H1 (cell line): ENCODE results near the gene IL6R. TPM values are rescaled to one million over a fixed set of nuclear protein-coding genes. Genes with fewer than 3 reads are reported as not detected.

ENCODE experiments used
- CTCF ChIA-PET: fragments of 300-600 bp; sonication (Branson Sonifier 250); formaldehyde crosslinking; loops from one replicate; lab custom pipeline; 2021; ENCODE audit not compliant: partially characterized antibody; lab: Charles Lee
- POLR2A ChIA-PET: fragments of 300-600 bp; sonication (Branson Sonifier 250); formaldehyde crosslinking; loops from one replicate; lab custom pipeline; 2021; ENCODE audit warnings: inconsistent platforms; ENCODE audit not compliant: partially characterized antibody; lab: Charles Lee
- DNase-seq, 2 experiments: peaks; one replicate each; pipeline versions ENCODE4 v3.0.0 to v3.0.0-alpha.2; 2010 to 2022; ENCODE audit warnings: low spot score in 2 of 2, low read depth in 1 of 2, mixed read lengths in 1 of 2
- FAIRE-seq: peaks from 2 replicates; lab custom pipeline; 2011; peaks lifted over from hg19 to GRCh38; lab: Jason Lieb, UNC
- H2AFZ ChIP-seq: 2 replicates; pipeline ENCODE4 v1.8.1; 2012; ENCODE audit warnings: low read length, inconsistent platforms
- H2AK5ac ChIP-seq: 2 replicates; pipeline ENCODE4 v1.6.1; 2013; ENCODE audit warnings: low read depth, low read length
- H2BK120ac ChIP-seq: replicated peaks from 2 replicates; pipeline ENCODE3; 2013; ENCODE audit warnings: low read depth, low read length, inconsistent platforms
- H2BK12ac ChIP-seq: 2 replicates; pipeline ENCODE4 v1.6.1; 2013; ENCODE audit warnings: low read depth, low read length
- H2BK15ac ChIP-seq: 2 replicates; pipeline ENCODE4 v1.6.1; 2013; ENCODE audit warnings: low read length
- H2BK20ac ChIP-seq: 2 replicates; pipeline ENCODE4 v1.6.1; 2013; ENCODE audit warnings: low read length
- H2BK5ac ChIP-seq: 2 replicates; pipeline ENCODE4 v1.6.1; 2013; ENCODE audit warnings: low read depth, low read length
- H3K14ac ChIP-seq: 2 replicates; pipeline ENCODE4 v1.6.1; 2013; ENCODE audit warnings: inconsistent platforms; ENCODE audit not compliant: insufficient read length
- H3K18ac ChIP-seq: 2 replicates; pipeline ENCODE4 v1.6.1; 2013; ENCODE audit warnings: low read length; ENCODE audit errors: extremely low read depth
- H3K23ac ChIP-seq: 2 replicates; pipeline ENCODE4 v1.6.1; 2013; ENCODE audit warnings: inconsistent platforms; ENCODE audit not compliant: insufficient read length
- H3K23me2 ChIP-seq: 2 replicates; pipeline ENCODE4 v1.6.1; 2013; ENCODE audit warnings: low read depth, low read length
- H3K27ac ChIP-seq: 2 replicates; pipeline ENCODE4 v1.6.1; 2011; ENCODE audit warnings: low read depth, low read length, inconsistent platforms
- H3K27me3 ChIP-seq, 4 experiments: replicated peaks in 1 of 4; 1 replicate in 1 of 4; 2 replicates in 3 of 4; pipeline versions ENCODE4 v1.6.1 to v1.8.1; 2011 to 2013; ENCODE audit warnings: low read length in 3 of 4, mild to moderate bottlenecking in 3 of 4, inconsistent platforms in 2 of 4, mixed read lengths in 2 of 4, moderate library complexity in 1 of 4; ENCODE audit not compliant: control insufficient read depth in 3 of 4, insufficient read depth in 3 of 4; ENCODE audit errors: extremely low read depth in 1 of 4
- H3K36me3 ChIP-seq, 4 experiments: 2 replicates each; pipeline versions ENCODE4 v1.6.1 to v1.8.1; 2011 to 2013; ENCODE audit warnings: mild to moderate bottlenecking in 4 of 4, low read length in 3 of 4, moderate library complexity in 2 of 4, control low read depth in 1 of 4, inconsistent platforms in 1 of 4; ENCODE audit not compliant: insufficient read depth in 4 of 4, control insufficient read depth in 2 of 4
- H3K4ac ChIP-seq: replicated peaks from 2 replicates; pipeline ENCODE3; 2013; ENCODE audit warnings: low read length, low read depth, mixed read lengths, inconsistent platforms; ENCODE audit not compliant: insufficient read length
- H3K4me1 ChIP-seq, 4 experiments: replicated peaks in 1 of 4; 1 replicate in 1 of 4; 2 replicates in 3 of 4; pipeline versions ENCODE4 v1.6.1 to v1.8.1; 2011 to 2013; ENCODE audit warnings: low read length in 3 of 4, inconsistent platforms in 2 of 4, mixed read lengths in 1 of 4; ENCODE audit not compliant: insufficient read depth in 4 of 4, control insufficient read depth in 3 of 4
- H3K4me2 ChIP-seq, 2 experiments: 2 replicates each; pipeline versions ENCODE4 v1.6.1 to v1.8.1; 2011 to 2013; ENCODE audit warnings: low read depth in 2 of 2, low read length in 2 of 2, control low read depth in 1 of 2, inconsistent platforms in 1 of 2, mild to moderate bottlenecking in 1 of 2; ENCODE audit not compliant: insufficient read depth in 1 of 2
- H3K4me3 ChIP-seq, 4 experiments: fragments of 200-600, 300-600 bp in 1 of 4; sonication (generic), shearing (Covaris generic), sonication (Bioruptor Twin) in 1 of 4; 2 replicates each; pipeline versions ENCODE4 v1.5.1 to v1.8.1; 2011 to 2016; ENCODE audit warnings: low read length in 4 of 4, low read depth in 3 of 4, control low read depth in 2 of 4, inconsistent platforms in 2 of 4, mild to moderate bottlenecking in 2 of 4, mixed read lengths in 1 of 4, moderate library complexity in 1 of 4; ENCODE audit not compliant: insufficient read depth in 2 of 4; ENCODE audit errors: extremely low read depth in 1 of 4
- H3K56ac ChIP-seq: replicated peaks from 2 replicates; pipeline ENCODE3; 2013; ENCODE audit warnings: low read depth, mild to moderate bottlenecking, mixed read lengths, low read length, inconsistent platforms; ENCODE audit not compliant: insufficient read length
- H3K79me1 ChIP-seq: 2 replicates; pipeline ENCODE4 v1.6.1; 2013; ENCODE audit warnings: low read depth, low read length, control low read depth
- H3K79me2 ChIP-seq, 2 experiments: 2 replicates each; pipeline versions ENCODE4 v1.6.1 to v1.8.1; 2012 to 2013; ENCODE audit warnings: low read length in 2 of 2, mild to moderate bottlenecking in 2 of 2, inconsistent platforms in 1 of 2; ENCODE audit not compliant: insufficient read depth in 2 of 2, control insufficient read depth in 1 of 2
- H3K9ac ChIP-seq, 4 experiments: replicated peaks in 1 of 4; 1 replicate in 1 of 4; 2 replicates in 3 of 4; pipeline versions ENCODE4 v1.6.1 to v1.8.1; 2011 to 2013; ENCODE audit warnings: low read depth in 3 of 4, low read length in 3 of 4, control low read depth in 2 of 4, mild to moderate bottlenecking in 2 of 4, moderate library complexity in 2 of 4, inconsistent platforms in 1 of 4; ENCODE audit errors: extremely low read depth in 1 of 4
- H3K9me3 ChIP-seq, 2 experiments: 2 replicates each; pipeline versions ENCODE4 v1.6.1 to v1.8.1; 2012 to 2013; ENCODE audit warnings: mild to moderate bottlenecking in 2 of 2, moderate library complexity in 2 of 2, control low read depth in 1 of 2, inconsistent platforms in 1 of 2, low read depth in 1 of 2, low read length in 1 of 2, mixed read lengths in 1 of 2; ENCODE audit not compliant: insufficient read depth in 2 of 2
- H4K20me1 ChIP-seq, 2 experiments: replicated peaks in 1 of 2; 2 replicates each; pipeline versions ENCODE3 to v1.8.1; 2011 to 2013; ENCODE audit warnings: inconsistent platforms in 2 of 2, low read length in 2 of 2, mild to moderate bottlenecking in 1 of 2; ENCODE audit not compliant: insufficient read depth in 2 of 2, control insufficient read depth in 1 of 2
- H4K5ac ChIP-seq: 2 replicates; pipeline ENCODE4 v1.6.1; 2013; ENCODE audit warnings: low read length, low read depth, mixed read lengths, inconsistent platforms; ENCODE audit not compliant: insufficient read length
- H4K8ac ChIP-seq: 2 replicates; pipeline ENCODE4 v1.8.0; 2013; ENCODE audit warnings: mild to moderate bottlenecking, moderate library complexity, low read length, inconsistent platforms; ENCODE audit not compliant: insufficient read depth; ENCODE audit errors: extremely low read depth
- H4K91ac ChIP-seq: replicated peaks from 2 replicates; pipeline ENCODE3; 2013; ENCODE audit warnings: low read length, mixed read lengths, inconsistent platforms; ENCODE audit not compliant: insufficient read length
- BRCA1 ChIP-seq: IDR thresholded peaks from 2 replicates; pipeline ENCODE4 v1.6.1; 2012; ENCODE audit warnings: low read depth, low read length, improper control_type of control experiment
- EP300 ChIP-seq, 2 experiments: IDR thresholded peaks; 1 replicate in 1 of 2; 2 replicates in 1 of 2; pipeline ENCODE4 v1.6.1; 2011 to 2012; ENCODE audit warnings: low read depth in 2 of 2, low read length in 2 of 2, mild to moderate bottlenecking in 2 of 2, borderline replicate concordance in 1 of 2, inconsistent platforms in 1 of 2, moderate library complexity in 1 of 2
- KDM1A ChIP-seq: fragments of 200-600, 300-600 bp; sonication (generic); IDR thresholded peaks from 2 replicates; pipeline ENCODE4 v1.7.1; 2016; ENCODE audit warnings: mild to moderate bottlenecking, low read length, borderline replicate concordance
- MAFK ChIP-seq: IDR thresholded peaks from 2 replicates; pipeline ENCODE4 v1.6.1; 2012; ENCODE audit warnings: low read depth, mild to moderate bottlenecking, improper control_type of control experiment, low read length
- PHF8 ChIP-seq: fragments of 200-600 bp; sonication (generic); conservative IDR thresholded peaks from 2 replicates; pipeline ENCODE4 v1.7.1; 2012; ENCODE audit warnings: low read depth, mild to moderate bottlenecking, inconsistent platforms, low read length, moderate library complexity
- RBBP5 ChIP-seq: IDR thresholded peaks from 2 replicates; pipeline ENCODE4 v1.7.1; 2012; ENCODE audit warnings: low read depth, mild to moderate bottlenecking, inconsistent platforms, low read length, moderate library complexity, borderline replicate concordance
- SAP30 ChIP-seq: fragments of 300-600 bp; sonication (generic); IDR thresholded peaks from 2 replicates; pipeline ENCODE4 v1.7.1; 2012; ENCODE audit warnings: low read length, moderate library complexity, mild to moderate bottlenecking, inconsistent platforms; ENCODE audit not compliant: insufficient read depth, insufficient replicate concordance
- SIX5 ChIP-seq: IDR thresholded peaks from 2 replicates; pipeline ENCODE4 v1.6.1; 2011; ENCODE audit warnings: mild to moderate bottlenecking, low read depth, low read length
- SP1 ChIP-seq: IDR thresholded peaks from 2 replicates; pipeline ENCODE4 v1.6.1; 2011; ENCODE audit warnings: low read depth, low read length
- SP2 ChIP-seq: IDR thresholded peaks from 2 replicates; pipeline ENCODE4 v1.6.1; 2012; ENCODE audit warnings: mild to moderate bottlenecking, low read length, inconsistent platforms
- TBP ChIP-seq: IDR thresholded peaks from 2 replicates; pipeline ENCODE4 v1.6.1; 2011; ENCODE audit warnings: low read depth, low read length, improper control_type of control experiment
- USF2 ChIP-seq: IDR thresholded peaks from 2 replicates; pipeline ENCODE4 v1.6.1; 2011; ENCODE audit warnings: low read length, improper control_type of control experiment
- WGBS, 2 experiments: shearing (Covaris generic) in 1 of 2; methylation state at CpG; one replicate each; pipeline versions ENCODE4 v1.1.6 to v1.1.7; 2013 to 2015; ENCODE audit warnings: low lambda C conversion rate in 2 of 2, mixed read lengths in 2 of 2, inconsistent platforms in 1 of 2, low coverage in 1 of 2, missing lambda C conversion rate in 1 of 2; ENCODE audit not compliant: insufficient replicate concordance in 2 of 2, insufficient coverage in 1 of 2, insufficient read length in 1 of 2; ENCODE audit errors: extremely low coverage in 1 of 2, missing lambda C conversion rate in 1 of 2; 5-methylcytosine and 5-hydroxymethylcytosine counted together
- polyA plus RNA-seq, 7 experiments: library from polyadenylated mRNA; depleted of rRNA in 3 of 7; stranded (reverse) in 5 of 7; unstranded in 2 of 7; fragments of >200 nt in 5 of 7; fragments of 200-250 nt in 2 of 7; gene quantifications; 1 replicate in 5 of 7; 2 replicates in 1 of 7; 4 replicates in 1 of 7; pipeline versions ENCODE4 v1.2.1 to v1.2.3, GENCODE V29; 2011 to 2013; ENCODE audit warnings: missing spikeins in 2 of 7, mixed read lengths in 2 of 7
- total RNA-seq: library from RNA; stranded (reverse); fragmentation: NEBNext Ultra II Directional; extraction: Animal tissue kit (Norgen Biotek cat#: 25700); gene quantifications from 2 replicates; pipeline ENCODE4 v1.2.1, GENCODE V29; 2021

IL6R gene
- total and polyA plus RNA-seq, 2 of the 8 experiments (the other 6 are each of a cell fraction or from before 2014, with no cell fraction given), result 2.3 to 3.0 TPM

- no peak overlapping the region for H3K18ac ChIP-seq
- no peak overlapping the region for H2BK15ac ChIP-seq
- DNase-seq, result no peak
- no peak overlapping the region for H2BK120ac ChIP-seq
- no peak overlapping the region for H3K9ac ChIP-seq
- 87% methylated on average over 8 of the region's 8 CpGs; no CpG with 5 or more reads in 1 of the 2 experiments for WGBS, 2 experiments
- peaks cover 4% of the 10 kb centered on the region; the same call in 1 of the 2 replicates for H3K23me2 ChIP-seq
- H3K56ac ChIP-seq, result no peak overlapping the region
- no peak overlapping the region for H3K4me2 ChIP-seq
- H3K23ac ChIP-seq, result no peak overlapping the region
- H2AK5ac ChIP-seq, result no peak overlapping the region
- no peaks in the 10 kb centered on the region for H3K9me3 ChIP-seq
- POLR2A ChIA-PET, result no interaction called here
- no peak overlapping the region for H3K27ac ChIP-seq
- H2AFZ ChIP-seq, result no peak overlapping the region
- H3K14ac ChIP-seq, result no peak overlapping the region
- no peaks in the 10 kb centered on the region for H4K20me1 ChIP-seq
- TF ChIP-seq MAFK (no peak), SAP30 (no peak), TBP (no peak), EP300 (IDR thresholded peaks at IDR 0.05; ENCODE audit: borderline replicate concordance in 1 of 2, low read depth in 2 of 2, low read length in 2 of 2) (no peak), PHF8 (no peak), RBBP5 (no peak), USF2 (no peak), SP2 (no peak), BRCA1 (no peak), SP1 (no peak), KDM1A (no peak), SIX5 (no peak)
- no peak overlapping the region for H4K5ac ChIP-seq
- no peak overlapping the region for H4K8ac ChIP-seq
- no peak overlapping the region for H3K4ac ChIP-seq
- no peak overlapping the region for H3K4me3 ChIP-seq
- H3K36me3 ChIP-seq, result no peaks in the 10 kb centered on the region
- CTCF ChIA-PET, result interaction anchor here (0.9 to 3.2 kb wide), 14 partner anchors 8 to 109 kb away, joined by 3 to 27 read pairs (median 5); no protein-coding TSS in a partner anchor
- no peaks in the 10 kb centered on the region; a peak in 1 of 7 replicates for H3K27me3 ChIP-seq
- peaks cover 0 to 4% (median 0%) of the 10 kb centered on the region in 4 experiments; a peak in 2 of 7 replicates for H3K4me1 ChIP-seq
- H2BK12ac ChIP-seq, result no peak overlapping the region; the same call in 1 of the 2 replicates
- no peaks in the 10 kb centered on the region for H3K79me1 ChIP-seq
- H2BK20ac ChIP-seq, result no peak overlapping the region
- no peaks in the 10 kb centered on the region for H3K79me2 ChIP-seq
- FAIRE-seq, result no peak
- no peak overlapping the region for H2BK5ac ChIP-seq
- no peak overlapping the region for H4K91ac ChIP-seq
Measured at GRCh38 chr1:154443274-154444013, 38.3 kb downstream of the IL6R start.
